HL-60 (cell line): ENCODE data around the gene MEF2A.

Experiments used
- DNase-seq, 2 experiments: peaks; one replicate each; pipeline ENCODE4 v3.0.0-alpha.2; 2010 to 2020; ENCODE audit warnings: low read depth in 1 of 2, low spot score in 1 of 2
- H3K27ac ChIP-seq: fragments of 250-450 bp; sonication (Bioruptor Pico); replicated peaks from 2 replicates; pipeline ENCODE4 v1.5.1; 2020; ENCODE audit warnings: mild to moderate bottlenecking, moderate library complexity
- H3K27me3 ChIP-seq: fragments of 250-450 bp; sonication (Bioruptor Pico); 2 replicates; pipeline ENCODE4 v1.5.1; 2021; ENCODE audit warnings: mild to moderate bottlenecking, moderate library complexity; ENCODE audit not compliant: insufficient read depth, poor library complexity, severe bottlenecking
- H3K4me3 ChIP-seq: replicated peaks from 2 replicates; pipeline ENCODE4 v1.5.1; 2011; ENCODE audit warnings: mild to moderate bottlenecking, control low read depth, low read length; ENCODE audit not compliant: insufficient read depth
- CTCF ChIP-seq: IDR thresholded peaks from one replicate; pipeline ENCODE4 v1.5.1; 2011; ENCODE audit warnings: low read length, control low read depth, inconsistent platforms; ENCODE audit not compliant: insufficient read depth
- GABPA ChIP-seq: IDR thresholded peaks from 2 replicates; pipeline ENCODE4 v1.6.1; 2012; ENCODE audit warnings: low read depth
- POLR2AphosphoS5 ChIP-seq: IDR thresholded peaks from 2 replicates; pipeline ENCODE4 v1.6.1; 2012; ENCODE audit warnings: low read depth
- REST ChIP-seq: IDR thresholded peaks from 2 replicates; pipeline ENCODE4 v1.6.1; 2012; ENCODE audit warnings: low read depth; ENCODE audit not compliant: insufficient replicate concordance
- SPI1 ChIP-seq: IDR thresholded peaks from 2 replicates; pipeline ENCODE4 v1.6.1; 2012; ENCODE audit warnings: low read depth, mild to moderate bottlenecking, borderline replicate concordance

Gene MEF2A

GRCh38 chr15:99683000-99683670 lies 117.4 kb downstream of the MEF2A start:
- DNase-seq: no peak

GRCh38 chr15:99686290-99686689 lies 120.5 kb downstream of the MEF2A start:
- Histone ChIP-seq H3K27me3 (no peaks in the 10 kb centered on the region), H3K27ac (no peak overlapping the region), H3K4me3 (no peak overlapping the region)
- no peak for TF ChIP-seq POLR2AphosphoS5
- no peak for TF ChIP-seq GABPA
- no peak for TF ChIP-seq CTCF
- TF ChIP-seq REST: no peak
- TF ChIP-seq SPI1: no peak
- no peak for DNase-seq

More at GRCh38 chr15:99683000-99683670, 117.4 kb downstream of the MEF2A start:
- TF ChIP-seq CTCF (no peak), SPI1 (no peak), REST (no peak), GABPA (no peak), POLR2AphosphoS5 (no peak)
- Histone ChIP-seq H3K27ac (no peak overlapping the region), H3K27me3 (no peaks in the 10 kb centered on the region), H3K4me3 (no peak overlapping the region)

GRCh38 chr15:99692825-99693224 lies 127.0 kb downstream of the MEF2A start:
- H3K27me3 ChIP-seq: no peaks in the 10 kb centered on the region
- H3K4me3 ChIP-seq: no peak overlapping the region
- TF ChIP-seq SPI1: no peak
- TF ChIP-seq CTCF: no peak
- TF ChIP-seq GABPA: no peak
- no peak for TF ChIP-seq POLR2AphosphoS5
- TF ChIP-seq REST: no peak
- DNase-seq: no peak
- H3K27ac ChIP-seq: no peak overlapping the region
